ENCODE data around the gene CEP295NL. TPM values are rescaled to one million over a fixed set of nuclear protein-coding genes. Genes with fewer than 3 reads are reported as not detected.
"Not testable (repeated sequence)": the region's sequence is repeated elsewhere in the genome, so short reads cannot be mapped to it uniquely, and the experiment has no call there.

CEP295NL gene
- total and polyA plus RNA-seq, 10 donors: 0.03 to 19.3 (median 9.0) TPM

- peak overlapping the region in 2 of 8 donors; percentile 23 to 48 for H3K4me3 ChIP-seq
- H3K4me1 ChIP-seq: peaks cover 48 to 99% (median 72%) of the 10 kb centered on the region in 6 donors
- H3K9me3 ChIP-seq: no peaks in the 10 kb centered on the region
- peak overlapping the region; percentile 77 to 97 (median 93) for H3K27ac ChIP-seq
- H3K27me3 ChIP-seq (replicated peaks in 1 of 7): peaks cover 0 to 17% (median 0%) of the 10 kb centered on the region in 7 donors
- intact Hi-C loops (cut with DNase I; ENCODE audit: low total_unique reads): loop anchor here (10.0 kb wide), 1 partner anchor 46 kb away; the partner anchor contains the start of gene TIMP2
- WGBS, 5 donors: 78 to 86% (median 82%) methylated on average over 14 of the region's 14 CpGs
- DNase-seq: no peak
- no peak for TF ChIP-seq CTCF (IDR thresholded peaks at IDR 0.05 in 8 of 11, conservative IDR thresholded peaks at IDR 0.05 in 3 of 11)
- no peak for TF ChIP-seq POLR2AphosphoS5 (IDR thresholded peaks at IDR 0.05)
- TF ChIP-seq POLR2A (IDR thresholded peaks at IDR 0.05): no peak
- H3K36me3 ChIP-seq: peaks cover 0 to 15% (median 0%) of the 10 kb centered on the region in 6 donors
These were observed 24.0 kb downstream of the CEP295NL start for GRCh38 chr17:78878871-78879527.

GRCh38 chr17:78878261-78878660, 24.7 kb downstream of the CEP295NL start:
- peaks cover 0 to 22% (median 0%) of the 10 kb centered on the region in 6 donors for H3K36me3 ChIP-seq
- DNase-seq: no peak
- intact Hi-C loops (cut with DNase I; ENCODE audit: low total_unique reads): loop anchor here (10.0 kb wide), 1 partner anchor 47 kb away; the partner anchor contains the start of gene TIMP2
- peak overlapping the region in 4 of 8 donors; percentile 91 to 97 (median 96) for H3K27ac ChIP-seq
- no peak for TF ChIP-seq CTCF (IDR thresholded peaks at IDR 0.05 in 8 of 11, conservative IDR thresholded peaks at IDR 0.05 in 3 of 11)
- no peak for TF ChIP-seq POLR2AphosphoS5 (IDR thresholded peaks at IDR 0.05)
- TF ChIP-seq POLR2A (IDR thresholded peaks at IDR 0.05): no peak
- WGBS, 5 donors: 74 to 91% (median 87%) methylated on average over 11 to 15 of the region's 15 CpGs
- no peaks in the 10 kb centered on the region for H3K9me3 ChIP-seq
- H3K4me1 ChIP-seq: peaks cover 46 to 99% (median 64%) of the 10 kb centered on the region in 6 donors
- no peak overlapping the region for H3K4me3 ChIP-seq
- H3K27me3 ChIP-seq (replicated peaks in 1 of 7): peaks cover 0 to 10% (median 0%) of the 10 kb centered on the region in 7 donors

- H3K9me3 ChIP-seq; H3K27me3 ChIP-seq (replicated peaks in 1 of 7); H3K4me3 ChIP-seq; DNase-seq: not testable (repeated sequence)
- peak overlapping the region in 4 of 8 donors; percentile 36 to 97 (median 68) for H3K27ac ChIP-seq
- 88 to 97% (median 89%) methylated on average over 8 of the region's 8 CpGs for WGBS, 5 donors
- intact Hi-C loops (cut with DNase I; ENCODE audit: low total_unique reads): loop anchor here (10.0 kb wide), 1 partner anchor 48 kb away; the partner anchor contains the start of gene TIMP2
- peaks cover 0 to 34% (median 0%) of the 10 kb centered on the region in 6 donors for H3K36me3 ChIP-seq
- H3K4me1 ChIP-seq: peaks cover 33 to 97% (median 55%) of the 10 kb centered on the region in 6 donors
These were observed 26.0 kb downstream of the CEP295NL start for GRCh38 chr17:78876954-78877517.

- TF ChIP-seq POLR2AphosphoS5 (IDR thresholded peaks at IDR 0.05) (peak in 1 of 3 donors; percentile 1), CTCF (IDR thresholded peaks at IDR 0.05 in 8 of 11, conservative IDR thresholded peaks at IDR 0.05 in 3 of 11) (no peak)
- H3K36me3 ChIP-seq: peaks cover 0 to 39% (median under 1%) of the 10 kb centered on the region in 6 donors
- H3K4me3 ChIP-seq: no peak overlapping the region
- peak overlapping the region in 7 of 8 donors; percentile 4 to 97 (median 65) for H3K27ac ChIP-seq
- WGBS, 5 donors: 36 to 62% (median 58%) methylated on average over 7 of the region's 7 CpGs
- peaks cover 24 to 88% (median 48%) of the 10 kb centered on the region in 6 donors for H3K4me1 ChIP-seq
- H3K27me3 ChIP-seq (replicated peaks in 1 of 7): peaks cover 0 to 7% (median 0%) of the 10 kb centered on the region in 7 donors
- no peak for DNase-seq
- intact Hi-C loops (cut with DNase I; ENCODE audit: low total_unique reads): loop anchor here (10.0 kb wide), 1 partner anchor 49 kb away; the partner anchor contains the start of gene TIMP2
- no peaks in the 10 kb centered on the region for H3K9me3 ChIP-seq
These were observed 26.9 kb downstream of the CEP295NL start for GRCh38 chr17:78876094-78876597.

All from spleen (tissue), 11 donors.